GDM1 (cell line): ENCODE measurements around the gene PRODH2.
"Not testable (repeated sequence)": the region's sequence is repeated elsewhere in the genome, so short reads cannot be mapped to it uniquely, and the experiment has no call there.

Experiments
- DNase-seq: peaks from one replicate; lab custom pipeline; 2025; lab: John Stamatoyannopoulos, UW

The PRODH2 gene

DNA sequence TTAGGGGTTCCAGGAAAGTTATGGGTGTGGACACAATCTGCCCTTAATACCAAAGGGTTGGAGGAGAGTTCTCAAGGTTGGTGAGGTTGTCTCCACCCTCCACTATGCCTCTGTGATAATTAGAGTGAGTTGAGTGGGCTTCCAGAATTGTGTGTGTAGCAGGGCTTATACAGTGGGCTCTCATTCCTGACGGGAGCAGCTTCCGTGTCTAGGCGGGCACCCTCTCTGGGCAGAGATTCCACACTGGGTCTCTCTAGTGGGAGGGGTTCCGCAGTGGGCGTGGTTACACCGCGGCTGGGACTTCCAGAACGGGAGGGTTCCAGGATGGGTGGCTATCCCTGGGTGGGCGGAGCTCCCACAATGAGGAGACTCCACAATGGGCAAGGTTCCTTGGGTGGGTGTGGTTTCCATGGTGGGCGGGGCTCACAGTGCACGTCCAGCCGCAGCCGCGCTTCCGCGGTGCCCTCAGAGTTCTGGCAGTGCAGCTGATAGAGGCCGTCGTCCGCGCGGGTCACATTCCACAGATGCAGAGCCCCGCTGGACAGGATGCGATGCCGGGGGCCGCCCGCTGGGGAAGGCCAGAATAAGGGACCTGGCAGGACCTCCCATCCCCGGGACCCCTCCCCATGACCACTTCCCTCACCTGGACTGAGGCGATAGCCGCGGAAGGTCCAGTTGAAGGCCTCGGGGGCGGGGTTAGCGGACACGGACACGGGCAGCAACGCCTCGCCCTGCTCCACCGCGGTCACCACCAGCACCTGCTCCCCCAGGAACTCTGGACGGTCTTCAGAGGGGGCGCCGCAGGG, 31.2 kb upstream of the PRODH2 start:
- DNase-seq = no peak

DNA sequence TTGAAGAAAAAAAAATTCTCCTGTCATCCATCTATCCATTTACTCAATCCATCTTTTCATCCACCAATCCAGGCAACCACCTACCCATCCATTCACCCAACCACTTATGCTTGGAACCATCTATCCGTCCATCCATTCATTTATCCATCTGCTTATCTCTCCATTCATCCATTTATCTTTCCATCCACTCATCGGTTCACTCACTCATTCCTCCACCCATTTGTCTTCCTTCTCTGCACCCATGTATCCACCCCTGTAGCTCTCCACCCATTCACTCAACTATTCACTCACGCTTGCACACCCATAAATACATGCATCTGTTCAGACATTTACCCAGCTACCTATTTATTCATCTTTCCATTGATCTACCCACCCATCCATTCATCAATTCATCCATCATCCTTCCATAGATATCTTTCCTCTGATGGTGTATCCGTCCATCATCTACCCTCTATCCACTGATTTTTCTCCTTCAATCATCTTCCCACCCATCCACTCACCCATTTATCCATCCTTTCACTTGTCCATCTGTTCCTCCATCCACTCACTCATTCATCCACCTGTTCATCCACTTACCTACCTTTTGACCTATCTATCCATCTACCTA, 30.1 kb upstream of the PRODH2 start:
- no peak for DNase-seq

DNA sequence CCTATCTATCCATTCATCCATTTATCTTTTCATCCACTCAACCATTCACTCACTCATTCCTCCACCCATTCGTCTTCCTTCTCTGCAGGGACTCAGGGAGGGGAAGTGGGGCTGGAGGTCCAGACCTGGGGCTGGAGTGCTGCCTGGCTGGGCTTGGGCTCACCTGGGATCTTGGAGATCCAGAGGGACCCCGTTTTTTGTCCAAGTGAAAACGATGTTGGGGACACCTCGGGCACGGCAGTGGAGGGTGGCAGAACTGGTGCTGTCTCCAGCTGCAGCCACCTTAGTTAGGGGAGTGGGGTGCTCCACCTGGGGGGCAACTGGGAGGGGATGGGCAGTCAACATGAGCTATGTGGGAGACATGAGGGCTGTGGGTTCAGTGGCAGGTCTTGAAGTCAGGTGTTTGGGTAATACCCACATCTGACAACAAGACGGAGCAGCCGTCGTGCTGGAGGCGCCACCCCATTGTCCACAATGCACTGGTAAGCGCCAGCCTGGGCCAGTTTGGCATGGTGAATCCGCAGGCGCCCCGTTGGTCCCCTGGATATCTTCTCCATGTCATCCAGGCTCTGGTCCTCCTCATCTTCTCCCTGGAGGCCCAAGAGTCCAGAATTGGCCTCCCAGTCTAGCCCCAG, 29.4 kb upstream of the PRODH2 start:
- no peak for DNase-seq

DNA sequence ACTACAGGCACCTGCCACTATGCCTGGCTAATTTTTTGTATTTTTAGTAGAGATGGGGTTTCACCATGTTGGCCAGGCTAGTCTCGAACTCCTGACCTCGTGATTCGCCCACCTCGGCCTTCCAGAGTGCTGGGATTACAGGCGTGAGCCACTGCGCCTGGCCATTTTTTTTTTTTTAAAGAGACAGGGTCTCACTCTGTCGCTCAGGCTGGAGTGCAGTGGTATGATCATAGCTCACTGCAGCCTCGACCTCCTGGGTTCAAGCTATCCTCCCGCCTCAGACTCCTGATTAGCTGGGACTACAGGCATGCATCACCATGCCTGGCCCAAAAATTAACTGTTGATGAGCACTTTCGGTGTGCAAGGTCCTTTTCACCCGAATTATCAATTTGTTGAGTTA, 23.5 kb upstream of the PRODH2 start:
- DNase-seq = not testable (repeated sequence)

DNA sequence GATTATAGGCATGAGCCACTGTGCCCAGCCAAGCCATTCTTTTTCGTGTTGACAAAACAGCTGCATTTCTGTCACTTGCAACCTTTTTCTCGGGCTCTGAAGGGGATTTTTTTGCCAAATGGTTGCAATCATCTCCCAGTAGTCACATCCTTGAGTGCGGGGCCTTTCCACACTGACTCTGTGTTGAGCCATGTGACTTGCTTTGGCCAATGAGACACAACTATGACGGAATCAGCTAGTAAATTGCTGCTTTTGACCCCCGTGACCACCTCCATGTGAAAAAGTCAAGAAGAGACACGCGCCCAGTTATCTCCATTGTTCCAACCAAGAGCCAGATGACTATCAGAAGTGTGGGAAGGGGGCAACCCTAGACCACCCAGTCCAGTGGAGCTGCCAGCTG, 21.3 kb upstream of the PRODH2 start:
- DNase-seq = no peak

DNA sequence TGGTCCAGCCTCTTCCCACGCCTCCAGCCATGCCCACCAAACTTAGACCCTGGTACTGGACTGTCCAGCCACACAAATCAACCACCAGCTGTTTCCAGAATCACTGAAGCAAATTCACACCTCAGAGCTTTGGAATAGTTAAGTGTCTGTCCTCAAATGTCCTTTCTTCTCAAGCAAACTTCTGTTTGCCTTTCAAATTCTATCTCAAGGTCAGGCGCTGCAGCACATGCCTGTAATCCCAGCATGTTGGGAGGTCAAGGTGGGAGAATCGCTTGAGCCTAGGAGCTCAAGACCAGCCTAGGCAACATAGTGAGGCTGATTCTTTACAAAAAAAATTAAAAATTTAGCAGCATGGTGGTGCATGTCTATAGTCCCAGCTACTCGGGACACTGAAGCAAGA, 19.4 kb upstream of the PRODH2 start:
- DNase-seq = no peak

DNA sequence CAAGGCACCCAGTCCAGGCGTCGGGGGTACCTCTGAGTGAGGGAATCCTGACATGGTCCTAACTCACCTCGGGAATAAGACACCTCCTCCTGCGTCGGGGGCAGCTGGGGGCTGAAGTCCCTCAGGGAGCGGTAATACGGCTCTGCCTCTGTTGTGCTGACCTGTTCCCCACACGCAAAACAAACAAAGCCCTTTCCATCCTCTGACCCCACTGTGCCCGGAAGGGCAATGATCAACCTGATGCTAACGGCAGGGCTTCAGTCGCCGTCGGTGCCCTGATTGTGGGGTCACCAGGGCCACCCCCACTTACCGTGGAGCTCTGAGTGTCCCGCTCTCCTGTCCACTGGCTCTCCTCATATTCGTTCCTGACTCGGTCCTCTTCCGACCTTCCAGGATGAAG, 18.3 kb upstream of the PRODH2 start:
- no peak for DNase-seq

DNA sequence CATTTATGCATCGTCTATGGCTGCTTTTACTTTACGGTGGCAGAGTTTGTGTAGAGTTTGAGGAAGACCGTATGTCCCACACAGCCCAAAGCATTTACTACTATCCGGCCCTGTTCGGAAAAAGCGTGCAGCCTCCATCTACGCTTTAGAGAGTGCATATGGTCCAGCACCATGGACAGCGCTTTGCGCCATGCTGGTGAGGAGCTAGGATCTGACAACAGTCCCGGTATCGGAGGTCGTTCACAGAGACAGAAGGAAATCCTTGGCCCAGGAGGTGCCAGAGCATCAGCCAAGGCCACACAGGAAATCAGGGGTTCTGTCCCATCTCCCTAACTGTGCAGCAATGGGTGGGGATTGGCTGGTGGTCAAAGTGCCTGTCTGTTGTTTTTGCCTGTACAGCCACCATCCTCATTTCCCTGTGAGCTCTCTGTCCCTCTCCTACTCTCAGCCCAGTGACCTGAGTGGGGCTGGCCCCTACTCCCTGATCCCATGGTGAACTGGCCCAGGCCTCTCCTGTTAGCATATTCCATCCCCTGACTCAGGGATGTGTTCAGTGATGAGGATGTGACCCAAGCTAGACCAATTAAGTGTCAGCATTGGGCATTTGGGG, 16.2 kb upstream of the PRODH2 start:
- no peak for DNase-seq

DNA sequence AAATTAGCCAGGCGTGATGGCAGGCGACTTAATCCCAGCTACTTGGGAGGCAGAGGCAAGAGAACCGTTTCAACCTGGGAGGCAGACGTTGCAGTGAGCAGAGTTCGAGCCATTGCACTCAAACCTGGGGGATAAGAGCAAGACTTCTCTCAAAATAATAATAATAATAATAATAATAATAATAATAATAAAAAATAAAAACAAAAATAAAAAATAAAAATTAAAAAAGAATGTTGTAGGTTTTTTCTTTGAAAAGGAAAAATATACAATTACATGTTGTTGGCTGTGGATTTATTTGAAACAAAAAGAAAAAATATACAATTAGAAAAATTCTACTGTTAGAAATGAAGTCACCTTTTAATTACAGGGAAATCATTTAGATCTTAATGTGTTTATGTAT, 11.5 kb upstream of the PRODH2 start:
- no peak for DNase-seq

DNA sequence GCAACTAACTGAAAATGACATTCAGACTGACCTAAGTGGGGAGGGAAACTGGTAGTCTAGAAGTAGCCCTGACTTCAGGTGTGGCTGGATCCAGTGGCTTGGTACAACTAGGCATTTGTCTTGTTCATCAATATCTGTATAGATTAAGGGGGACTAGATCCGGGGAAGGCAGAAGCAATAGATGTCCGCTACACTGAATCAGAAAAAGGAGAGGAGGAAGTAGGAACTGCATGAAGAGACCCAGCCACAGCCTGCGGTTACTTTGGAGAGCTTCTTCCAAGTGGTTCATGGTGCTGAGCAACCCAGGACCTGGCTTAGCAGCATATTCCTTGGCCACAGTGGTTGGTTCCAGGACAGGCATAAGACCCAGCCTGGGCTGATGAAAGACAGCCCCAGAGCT, 9.9 kb upstream of the PRODH2 start:
- DNase-seq = peak; percentile 65

DNA sequence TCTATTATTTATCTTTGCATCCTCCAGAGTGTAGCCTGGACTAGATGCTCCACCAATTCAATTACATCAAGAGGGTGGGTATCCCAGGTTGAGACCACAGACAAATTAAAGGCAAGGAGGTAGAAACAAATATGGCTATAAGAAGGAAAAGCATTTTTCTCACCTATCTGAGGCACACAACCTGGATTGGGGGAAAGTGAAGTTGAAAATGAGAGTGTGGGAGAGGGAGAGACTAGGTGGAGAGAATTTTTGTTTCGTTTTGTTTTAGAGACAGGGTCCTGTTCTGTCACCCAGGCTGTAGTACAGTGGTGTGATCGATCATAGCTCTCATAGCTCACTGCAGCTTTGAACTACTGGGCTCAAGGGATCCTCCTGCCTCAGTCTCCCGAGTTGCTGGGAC, 5.8 kb upstream of the PRODH2 start:
- DNase-seq = no peak

DNA sequence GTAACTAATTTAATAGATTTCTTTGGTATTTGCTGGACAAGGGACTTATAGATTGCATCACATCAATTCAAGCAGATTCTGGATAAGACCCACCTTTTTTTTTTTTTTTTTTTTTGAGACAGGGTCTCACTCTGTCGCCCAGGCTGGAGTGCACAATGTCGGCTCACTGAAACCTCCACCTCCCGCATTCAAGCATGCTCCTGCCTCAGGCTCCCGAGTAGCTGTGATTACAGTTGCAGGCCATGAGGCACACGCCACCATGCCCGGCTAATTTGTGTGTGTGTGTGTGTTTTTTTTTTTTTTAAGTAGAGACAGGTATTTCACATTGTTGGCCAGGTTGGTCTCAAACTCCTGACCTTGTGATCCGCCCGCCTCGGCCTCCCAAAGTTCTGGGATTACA, 4.2 kb upstream of the PRODH2 start:
- DNase-seq = no peak

DNA sequence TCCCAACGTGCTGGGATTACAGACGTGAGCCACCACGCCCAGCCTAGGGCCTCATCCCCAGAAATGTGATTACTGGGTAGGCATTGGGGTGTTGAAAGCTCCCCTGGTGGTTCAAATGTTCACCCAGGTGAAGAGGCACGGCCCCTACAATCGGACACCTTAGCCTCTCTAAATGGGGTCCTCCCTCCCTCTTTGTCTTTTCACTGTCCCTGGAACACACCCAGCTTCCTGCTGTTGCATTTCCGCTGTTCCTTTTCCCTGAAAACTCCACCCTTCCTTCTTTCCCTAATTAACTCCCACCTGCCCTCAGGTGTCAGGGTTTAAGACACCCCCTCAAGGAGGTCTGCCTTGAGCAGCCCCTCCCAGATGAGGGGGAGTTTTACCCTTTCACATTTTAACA, 3.6 kb upstream of the PRODH2 start:
- no peak for DNase-seq

DNA sequence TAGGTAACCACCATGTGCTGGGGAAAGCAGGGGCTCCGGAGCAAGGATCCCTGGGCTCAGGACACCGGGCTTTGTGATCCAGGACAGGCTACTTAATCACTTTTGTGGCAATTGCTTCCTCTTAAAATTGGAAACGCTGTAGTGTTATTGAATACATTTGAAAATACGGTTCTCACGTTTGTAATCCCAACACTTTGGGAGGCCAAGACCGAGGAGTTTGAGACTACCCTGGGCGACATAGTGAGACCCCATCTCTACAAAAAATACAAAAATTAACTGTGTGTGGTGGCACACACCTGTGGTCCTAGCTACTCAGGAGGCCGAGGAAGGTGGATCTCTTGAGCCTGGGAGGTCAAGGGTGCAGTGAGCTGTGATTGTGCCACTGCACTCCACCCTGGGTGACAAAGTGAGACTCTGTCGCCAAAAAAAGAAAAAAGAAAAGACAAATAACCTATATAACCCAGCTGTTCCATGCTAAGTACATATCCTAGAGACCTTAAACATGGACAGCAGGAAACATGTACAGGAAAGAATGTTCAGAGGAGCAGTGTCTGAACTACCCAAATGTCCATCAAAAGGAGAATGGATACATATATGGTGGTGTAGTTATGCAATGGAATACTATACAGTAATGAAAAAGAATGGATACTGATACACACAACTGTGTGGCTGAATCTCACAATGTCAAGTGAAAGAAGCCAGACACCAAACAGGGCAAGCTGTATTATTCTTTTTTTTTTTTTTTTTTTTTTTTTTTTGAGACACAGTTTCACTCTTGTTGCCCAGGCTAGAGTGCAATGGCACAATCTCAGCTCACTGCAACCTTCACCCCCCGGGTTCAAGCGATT, 622 bp upstream of the PRODH2 start:
- no peak for DNase-seq

DNA sequence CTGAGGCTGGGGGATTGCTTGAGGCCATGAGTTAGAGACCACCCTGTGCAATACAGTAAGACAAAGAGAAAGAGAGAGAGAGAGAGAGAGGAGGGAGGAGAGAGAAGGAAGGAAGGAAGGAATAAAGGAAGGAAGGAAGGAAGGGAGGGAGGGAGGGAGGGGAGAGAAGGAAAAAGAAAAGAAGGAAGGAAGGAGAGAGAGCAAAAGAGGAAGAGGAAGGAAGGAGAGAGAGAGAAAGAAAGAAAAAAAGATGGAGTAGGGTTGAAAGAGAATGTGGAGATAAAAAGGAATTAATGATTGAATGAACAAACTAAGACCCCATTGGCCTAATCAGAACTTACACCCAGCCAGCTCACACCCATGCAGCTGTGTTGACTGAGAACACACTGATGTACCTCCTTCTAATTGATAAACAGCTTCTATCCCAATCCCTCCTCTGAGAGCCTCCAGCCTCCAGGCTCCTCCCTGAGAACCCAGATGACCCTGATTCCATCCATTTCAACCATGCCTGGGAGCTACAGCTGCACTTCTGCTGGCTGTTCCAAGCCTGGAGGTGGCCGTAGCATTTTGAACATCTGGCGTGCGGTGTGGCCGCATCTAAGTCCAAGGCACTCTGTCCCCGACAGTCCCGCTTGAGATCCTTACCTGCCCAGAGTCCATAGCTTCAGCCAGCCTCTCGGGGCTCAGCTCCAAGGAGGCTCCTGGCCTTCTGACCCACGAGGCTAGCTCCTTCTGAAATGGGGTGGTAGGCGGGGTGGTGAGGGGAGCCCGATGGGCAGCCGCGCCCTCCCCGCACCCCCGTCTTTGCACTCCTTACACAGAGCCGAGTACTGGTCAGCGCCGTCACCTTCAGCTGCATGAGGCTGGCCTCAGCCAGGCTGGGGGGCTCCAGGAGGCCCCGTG, 1.1 kb downstream of the PRODH2 start:
- no peak for DNase-seq

DNA sequence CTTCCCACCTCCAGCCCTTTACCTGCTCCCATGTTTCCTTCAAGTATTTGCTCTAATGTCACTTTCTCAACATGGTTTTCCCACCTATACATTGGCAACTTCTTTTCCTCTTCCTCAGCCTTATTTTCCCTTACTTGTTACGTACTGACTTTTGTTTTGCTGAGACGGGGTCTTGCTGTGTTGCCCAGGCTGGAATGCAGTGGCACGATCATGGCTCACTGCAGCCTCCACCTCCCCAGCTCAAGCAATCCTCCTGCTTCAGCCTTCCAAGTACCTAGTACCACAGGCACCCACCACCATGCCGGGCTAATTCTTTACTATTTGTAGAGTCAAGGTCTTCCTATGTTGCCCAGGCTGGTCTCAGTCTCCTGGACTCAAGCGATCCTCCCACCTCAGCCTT, 5.0 kb downstream of the PRODH2 start:
- DNase-seq = no peak

DNA sequence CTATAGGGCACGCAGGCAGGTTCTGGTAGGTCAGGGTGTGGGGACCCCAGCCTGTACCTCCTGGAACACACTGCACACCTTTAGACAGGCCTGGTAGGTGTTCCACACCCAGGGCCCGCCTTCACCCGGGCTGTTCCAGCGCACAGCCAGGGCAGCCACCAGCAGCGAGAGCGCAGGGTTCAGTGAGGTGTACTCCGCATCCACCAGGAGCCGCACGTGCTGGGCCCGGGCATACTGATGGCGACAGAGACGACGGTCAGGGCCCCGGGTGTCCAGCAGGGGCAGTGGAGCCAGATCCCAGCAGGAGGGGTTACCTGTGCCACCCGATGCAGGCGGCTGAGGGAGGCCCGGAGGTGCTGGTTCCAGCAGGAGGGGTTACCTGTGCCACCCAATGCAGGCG, 6.0 kb downstream of the PRODH2 start:
- no peak for DNase-seq

DNA sequence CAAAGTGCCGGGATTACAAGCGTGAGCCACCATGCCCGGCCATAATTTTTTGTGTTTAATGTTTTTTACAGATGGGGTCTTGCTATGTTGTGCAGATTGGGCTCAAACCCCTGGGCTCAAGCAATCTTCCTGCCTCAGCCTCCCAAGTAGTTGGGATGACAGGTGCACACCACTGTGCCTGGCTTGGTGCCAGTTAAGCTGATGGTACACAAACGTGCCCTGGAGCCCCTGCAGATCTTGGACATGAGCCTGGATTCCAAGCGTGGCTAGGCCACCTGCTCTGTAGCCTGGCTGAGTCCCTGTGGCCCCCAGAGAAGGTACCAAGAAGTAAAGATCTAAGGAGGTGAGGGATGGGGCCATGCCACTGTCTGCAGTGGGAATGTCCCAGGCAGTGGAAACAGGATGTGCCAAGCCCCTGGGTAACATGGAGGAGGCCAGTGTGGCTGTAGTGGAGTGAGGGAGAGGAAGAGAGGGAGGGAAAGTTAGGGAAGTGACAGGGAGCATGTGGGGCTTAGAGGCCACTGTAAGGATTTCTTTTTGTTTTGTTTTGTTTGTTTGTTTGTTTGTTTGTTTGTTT, 7.0 kb downstream of the PRODH2 start:
- DNase-seq = no peak

DNA sequence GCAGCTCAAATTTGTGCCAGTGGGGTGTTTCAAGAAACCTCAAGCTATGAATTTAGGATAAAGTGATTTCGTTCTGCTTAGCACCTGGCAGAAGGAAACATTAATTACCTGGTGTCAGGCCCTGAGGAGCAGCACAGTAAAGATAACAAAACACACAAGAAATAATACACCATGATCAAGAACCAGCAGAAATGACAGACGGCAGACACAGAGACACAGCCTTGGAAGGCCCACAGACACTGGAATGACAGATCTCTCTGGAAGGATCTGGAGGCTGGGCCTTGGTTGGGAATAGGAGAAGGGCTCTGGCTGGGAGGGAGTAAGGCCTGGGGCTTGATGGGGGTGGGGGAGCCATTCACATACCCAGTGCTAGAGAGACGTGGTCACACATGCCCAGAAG, 10.8 kb downstream of the PRODH2 start:
- no peak for DNase-seq

DNA sequence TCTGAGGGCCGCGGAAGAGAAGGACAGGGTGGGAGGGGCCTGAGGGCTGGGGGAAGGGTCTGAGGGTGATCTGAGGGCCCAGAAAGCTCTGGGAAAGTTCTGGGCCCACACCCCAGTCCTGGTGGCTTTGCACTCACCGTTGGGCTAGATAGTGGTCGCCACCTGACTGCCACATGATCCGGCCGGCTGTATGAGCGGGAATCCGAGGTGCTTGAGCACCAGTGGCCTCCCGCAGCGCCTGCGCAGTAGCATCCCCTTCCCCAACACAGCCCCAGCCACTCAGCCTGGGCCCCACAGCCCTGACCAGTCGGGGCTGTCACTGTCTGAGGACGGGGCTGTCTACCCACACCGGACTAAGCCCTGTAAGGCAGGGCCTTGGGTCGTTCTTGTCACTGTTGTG, 15.0 kb downstream of the PRODH2 start:
- DNase-seq = no peak
